Keratinocyte (primary cell): ENCODE data around the gene ZNF143. TPM values are rescaled to one million over a fixed set of nuclear protein-coding genes. Genes with fewer than 3 reads are reported as not detected.

ENCODE experiments used
- DNase-seq: peaks from one replicate; pipeline ENCODE4 v3.0.0-alpha.2; 2011; ENCODE audit warnings: low read depth, missing footprints, low spot score
- FAIRE-seq: peaks from 2 replicates; lab custom pipeline; 2011; peaks lifted over from hg19 to GRCh38; lab: Jason Lieb, UNC
- H2AFZ ChIP-seq: 2 replicates; pipeline ENCODE4 v1.6.0; 2012; ENCODE audit warnings: low read length, control low read depth, inconsistent platforms; ENCODE audit not compliant: control insufficient read depth
- H3K27ac ChIP-seq: 2 replicates; pipeline ENCODE4 v1.5.1; 2011; ENCODE audit warnings: low read length; ENCODE audit not compliant: control insufficient read depth, insufficient read depth
- H3K27me3 ChIP-seq: 3 replicates; pipeline ENCODE4 v1.6.0; 2011; ENCODE audit warnings: low read length; ENCODE audit not compliant: control insufficient read depth, insufficient read depth; ENCODE audit errors: extremely low read depth
- H3K36me3 ChIP-seq, 2 experiments: 2 replicates in 1 of 2; 3 replicates in 1 of 2; pipeline ENCODE4 v1.5.1; 2011; ENCODE audit warnings: low read length in 2 of 2, mild to moderate bottlenecking in 1 of 2; ENCODE audit not compliant: control insufficient read depth in 2 of 2, insufficient read depth in 2 of 2; ENCODE audit errors: extremely low read depth in 1 of 2
- H3K4me1 ChIP-seq: 3 replicates; pipeline ENCODE4 v1.5.1; 2011; ENCODE audit warnings: low read length; ENCODE audit not compliant: control insufficient read depth, insufficient read depth; ENCODE audit errors: extremely low read depth
- H3K4me2 ChIP-seq: 3 replicates; pipeline ENCODE4 v1.6.0; 2011; ENCODE audit warnings: low read depth, low read length; ENCODE audit not compliant: control insufficient read depth, insufficient read depth; ENCODE audit errors: extremely low read depth
- H3K4me3 ChIP-seq, 3 experiments: fragments of 200-600 bp in 1 of 3; sonication (generic) in 1 of 3; 2 replicates in 2 of 3; 3 replicates in 1 of 3; pipeline ENCODE4 v1.5.1; 2011 to 2016; ENCODE audit warnings: low read length in 3 of 3, mild to moderate bottlenecking in 3 of 3, control low read depth in 2 of 3, inconsistent platforms in 1 of 3, low read depth in 1 of 3, mixed read lengths in 1 of 3, mixed run types in 1 of 3, moderate library complexity in 1 of 3; ENCODE audit not compliant: control insufficient read depth in 2 of 3, insufficient read depth in 2 of 3; ENCODE audit errors: extremely low read depth in 1 of 3
- H3K79me2 ChIP-seq: 2 replicates; pipeline ENCODE4 v1.6.0; 2012; ENCODE audit warnings: low read length; ENCODE audit not compliant: control insufficient read depth, insufficient read depth
- H3K9ac ChIP-seq: 3 replicates; pipeline ENCODE4 v1.6.0; 2011; ENCODE audit warnings: low read length; ENCODE audit not compliant: control insufficient read depth, insufficient read depth; ENCODE audit errors: extremely low read depth
- H3K9me1 ChIP-seq: 3 replicates; pipeline ENCODE4 v1.6.0; 2011; ENCODE audit warnings: low read length; ENCODE audit not compliant: control insufficient read depth, insufficient read depth; ENCODE audit errors: extremely low read depth
- H3K9me3 ChIP-seq: 2 replicates; pipeline ENCODE4 v1.5.1; 2012; ENCODE audit warnings: low read depth, low read length; ENCODE audit not compliant: control insufficient read depth
- H4K20me1 ChIP-seq: 3 replicates; pipeline ENCODE4 v1.6.0; 2011; ENCODE audit warnings: low read length; ENCODE audit not compliant: control insufficient read depth, insufficient read depth; ENCODE audit errors: extremely low read depth
- CTCF ChIP-seq, 3 experiments: IDR thresholded peaks in 1 of 3; conservative IDR thresholded peaks in 1 of 3; optimal IDR thresholded peaks in 1 of 3; 2 replicates in 2 of 3; 3 replicates in 1 of 3; pipeline versions ENCODE3 to v1.5.1; 2011; ENCODE audit warnings: low read length in 3 of 3, mild to moderate bottlenecking in 3 of 3, moderate library complexity in 2 of 3, control low read depth in 1 of 3, inconsistent platforms in 1 of 3; ENCODE audit not compliant: insufficient read depth in 2 of 3; ENCODE audit errors: extremely low read depth in 1 of 3
- EZH2 ChIP-seq: IDR thresholded peaks from one replicate; pipeline ENCODE4 v1.6.1; 2012; ENCODE audit warnings: inconsistent platforms, mild to moderate bottlenecking, low read length, moderate library complexity
- dilution Hi-C: fragments of 300-500 bp; cut with MboI; formaldehyde crosslinking; loops from one replicate; pipeline ENCODE4 v1.7.0; 2020; ENCODE audit warnings: low sequenced_read_pairs; ENCODE audit not compliant: extremely low pct_ligation_motif_present
- polyA plus RNA-seq, 5 experiments: library from polyadenylated mRNA; depleted of rRNA in 3 of 5; stranded (reverse) in 3 of 5; stranded (forward) in 1 of 5; unstranded in 1 of 5; fragments of >200 nt; gene quantifications; 1 replicate in 1 of 5; 2 replicates in 3 of 5; 3 replicates in 1 of 5; pipeline versions ENCODE4 v1.2.1 to v1.2.3, GENCODE V29; 2011 to 2012; ENCODE audit warnings: missing spikeins in 2 of 5, low read depth in 1 of 5, low replicate concordance in 1 of 5

The ZNF143 gene
- polyA plus RNA-seq, 1 donor (not counting 4 experiments of a cell fraction or from before 2014, with no cell fraction given), result 32.0 TPM

GRCh38 chr11:9524001-9524400 lies 63.2 kb downstream of the ZNF143 start:
- H2AFZ ChIP-seq, result no peak overlapping the region
- H3K36me3 ChIP-seq, result peaks cover 1 to 6% of the 10 kb centered on the region in 2 experiments
- H3K27me3 ChIP-seq, result no peaks in the 10 kb centered on the region
- DNase-seq (no peak), FAIRE-seq (no peak)
- H3K4me1 ChIP-seq, result peaks cover 10% of the 10 kb centered on the region
- H3K4me2 ChIP-seq, result no peak overlapping the region
- dilution Hi-C loops, result no loop called here
- no peak for TF ChIP-seq CTCF (optimal IDR thresholded peaks at IDR 0.05 in 1 of 3, IDR thresholded peaks at IDR 0.05 in 1 of 3, conservative IDR thresholded peaks at IDR 0.05 in 1 of 3; ENCODE audit: extremely low read depth in 1 of 3, insufficient read depth in 2 of 3, low read length in 3 of 3)
- no peak for TF ChIP-seq EZH2
- no peak overlapping the region for H3K4me3 ChIP-seq
- H3K9ac ChIP-seq, result no peak overlapping the region
- no peaks in the 10 kb centered on the region for H3K79me2 ChIP-seq
- no peaks in the 10 kb centered on the region for H3K9me3 ChIP-seq
- no peak overlapping the region for H3K27ac ChIP-seq
- no peaks in the 10 kb centered on the region for H3K9me1 ChIP-seq
- H4K20me1 ChIP-seq, result no peaks in the 10 kb centered on the region

GRCh38 chr11:9525116-9525515 lies 64.3 kb downstream of the ZNF143 start:
- Histone ChIP-seq H3K4me2 (no peak overlapping the region), H3K27ac (no peak overlapping the region), H3K36me3 (peaks cover 1 to 6% of the 10 kb centered on the region in 2 experiments), H4K20me1 (no peaks in the 10 kb centered on the region), H3K9me1 (no peaks in the 10 kb centered on the region), H2AFZ (no peak overlapping the region), H3K79me2 (no peaks in the 10 kb centered on the region), H3K9ac (no peak overlapping the region), H3K9me3 (no peaks in the 10 kb centered on the region), H3K4me1 (peaks cover 21% of the 10 kb centered on the region), H3K4me3 (no peak overlapping the region), H3K27me3 (no peaks in the 10 kb centered on the region)
- dilution Hi-C loops, result no loop called here
- no peak for DNase-seq
- no peak for TF ChIP-seq EZH2
- TF ChIP-seq CTCF (optimal IDR thresholded peaks at IDR 0.05 in 1 of 3, IDR thresholded peaks at IDR 0.05 in 1 of 3, conservative IDR thresholded peaks at IDR 0.05 in 1 of 3; ENCODE audit: extremely low read depth in 1 of 3, insufficient read depth in 2 of 3, low read length in 3 of 3), result no peak
- FAIRE-seq, result no peak
